Measurements from ENCODE around the gene DNAH2.

GRCh38 chr17:7856811-7857712 lies 139.5 kb downstream of the DNAH2 start, which contains the start of gene NAA38:
- TF ChIP-seq CTCF (IDR thresholded peaks at IDR 0.05) (peak; percentile 54), TCF7L2 (IDR thresholded peaks at IDR 0.05; ENCODE audit: low read depth, low read length) (peak; percentile 29; the same call in 1 of the 2 replicates), POLR2AphosphoS5 (IDR thresholded peaks at IDR 0.05; ENCODE audit: low read depth, low read length) (peak; percentile 14), SIN3A (IDR thresholded peaks at IDR 0.05; ENCODE audit: borderline replicate concordance, insufficient read depth, low read depth, low read length) (peak; percentile 59; the same call in 1 of the 2 replicates)
